ENCODE measurements around the gene PRX.
"Not testable (repeated sequence)": the region's sequence is repeated elsewhere in the genome, so short reads cannot be mapped to it uniquely, and the experiment has no call there.

PRX gene

GRCh38 chr19:40413291-40413845 lies at the start of gene PRX:
TSS of gene PRX (minus strand) at chr19:40413378. CDS start at chr19:40407932, 5,446 bp downstream.
- DNase-seq: no peak

GRCh38 chr19:40461669-40462221 lies 48.6 kb upstream of the PRX start:
- no peak for DNase-seq

GRCh38 chr19:40460185-40460584 lies 47.0 kb upstream of the PRX start:
- DNase-seq: no peak

- DNase-seq: no peak
Observed at GRCh38 chr19:40458597-40458974, 45.4 kb upstream of the PRX start.

- no peak for DNase-seq
Observed at GRCh38 chr19:40457953-40458596, 44.9 kb upstream of the PRX start.

- no peak for DNase-seq
Observed at GRCh38 chr19:40457048-40457447, 43.9 kb upstream of the PRX start.

- DNase-seq: not testable (repeated sequence)
Observed at GRCh38 chr19:40453943-40454342, 40.8 kb upstream of the PRX start.

GRCh38 chr19:40453151-40453735 lies 40.1 kb upstream of the PRX start:
- DNase-seq: no peak

- DNase-seq: no peak
Observed at GRCh38 chr19:40452016-40452415, 38.8 kb upstream of the PRX start.

GRCh38 chr19:40450664-40451063 lies 37.5 kb upstream of the PRX start:
- DNase-seq: no peak

- no peak for DNase-seq
Observed at GRCh38 chr19:40449506-40449905, 36.3 kb upstream of the PRX start.

GRCh38 chr19:40446263-40446784 lies 33.1 kb upstream of the PRX start:
- DNase-seq: no peak

GRCh38 chr19:40445780-40446262 lies 32.6 kb upstream of the PRX start:
- no peak for DNase-seq

- DNase-seq: no peak
Observed at GRCh38 chr19:40444825-40445312, 31.7 kb upstream of the PRX start.

- DNase-seq: peak; percentile 96
Observed at GRCh38 chr19:40444000-40444824, 31.0 kb upstream of the PRX start, which contains the start of gene SERTAD3. TSS of gene SERTAD3 (minus strand) at chr19:40444335. CDS start at chr19:40442080, 2,255 bp downstream.

GRCh38 chr19:40443131-40443999 lies 30.2 kb upstream of the PRX start:
- DNase-seq: peak; percentile 97 to 100

- DNase-seq: no peak
Observed at GRCh38 chr19:40442328-40443130, 29.4 kb upstream of the PRX start.

GRCh38 chr19:40441719-40442253 lies 28.6 kb upstream of the PRX start:
- no peak for DNase-seq

- no peak for DNase-seq
Observed at GRCh38 chr19:40438284-40438683, 25.1 kb upstream of the PRX start.
